WTC11 (cell line): ENCODE data around the gene NOPCHAP1.

Experiments
- ATF2 ChIP-seq: sonication (generic); formaldehyde crosslinking; IDR thresholded peaks from 2 replicates; pipeline ENCODE4 v1.8.1; 2022; ENCODE audit warnings: low read depth, missing genetic modification reagents, borderline replicate concordance
- E2F5 ChIP-seq: sonication (generic); formaldehyde crosslinking; IDR thresholded peaks from 2 replicates; pipeline ENCODE4 v1.8.1; 2022; ENCODE audit warnings: mild to moderate bottlenecking, moderate library complexity, missing genetic modification reagents
- FOXK1 ChIP-seq: sonication (generic); formaldehyde crosslinking; IDR thresholded peaks from 2 replicates; pipeline ENCODE4 v1.8.0; 2022; ENCODE audit warnings: mild to moderate bottlenecking, moderate library complexity, missing genetic modification reagents
- HMGA2 ChIP-seq: fragments of 250-450 bp; sonication (Bioruptor Pico); IDR thresholded peaks from 2 replicates; pipeline ENCODE4 v1.4.0; 2021; ENCODE audit warnings: mild to moderate bottlenecking, moderate library complexity
- MAX ChIP-seq: sonication (generic); formaldehyde crosslinking; IDR thresholded peaks from 2 replicates; pipeline ENCODE4 v1.8.0; 2022; ENCODE audit warnings: mild to moderate bottlenecking, missing genetic modification reagents
- NR3C1 ChIP-seq: sonication (generic); formaldehyde crosslinking; conservative IDR thresholded peaks from 2 replicates; pipeline ENCODE4 v1.8.1; 2023; ENCODE audit warnings: low read depth, mild to moderate bottlenecking, missing genetic modification reagents
- TEAD4 ChIP-seq: sonication (generic); formaldehyde crosslinking; IDR thresholded peaks from 2 replicates; pipeline ENCODE4 v1.8.0; 2022; ENCODE audit warnings: mild to moderate bottlenecking, missing genetic modification reagents
- TF ChIP-seq, protein P1 (sequence below): fragments of 200-600 bp; IDR thresholded peaks from 2 replicates; pipeline ENCODE4 v1.8.0; 2022; ENCODE audit warnings: antibody characterized with exemption
- TF ChIP-seq, protein P2 (sequence below): sonication (generic); formaldehyde crosslinking; IDR thresholded peaks from 2 replicates; pipeline ENCODE4 v1.8.0; 2022; ENCODE audit warnings: missing genetic modification reagents

DNA sequence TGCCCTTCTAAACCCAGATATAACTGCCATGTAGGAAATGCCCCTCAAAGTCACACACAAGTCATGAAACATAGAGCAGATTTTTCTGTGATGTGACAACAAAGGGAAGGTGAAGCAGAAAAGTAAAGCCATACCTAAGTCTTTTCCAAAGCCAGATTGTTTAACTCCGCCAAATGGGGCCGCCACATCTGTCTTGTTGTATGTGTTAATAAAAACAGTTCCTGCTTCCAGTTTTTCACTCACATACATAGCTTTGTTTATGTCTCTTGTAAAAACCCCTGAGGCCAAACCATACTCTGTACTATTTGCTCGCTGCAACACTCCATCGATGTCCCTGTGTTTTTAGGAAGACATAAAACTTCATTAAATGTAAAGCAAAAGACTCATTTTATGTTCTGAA lies 40.3 kb downstream of the NOPCHAP1 start:
- no peak for TF ChIP-seq ATF2 (CRISPR knock-in tag)
- no peak for TF ChIP-seq TEAD4 (CRISPR knock-in tag)
- TF ChIP-seq, protein P1, sequence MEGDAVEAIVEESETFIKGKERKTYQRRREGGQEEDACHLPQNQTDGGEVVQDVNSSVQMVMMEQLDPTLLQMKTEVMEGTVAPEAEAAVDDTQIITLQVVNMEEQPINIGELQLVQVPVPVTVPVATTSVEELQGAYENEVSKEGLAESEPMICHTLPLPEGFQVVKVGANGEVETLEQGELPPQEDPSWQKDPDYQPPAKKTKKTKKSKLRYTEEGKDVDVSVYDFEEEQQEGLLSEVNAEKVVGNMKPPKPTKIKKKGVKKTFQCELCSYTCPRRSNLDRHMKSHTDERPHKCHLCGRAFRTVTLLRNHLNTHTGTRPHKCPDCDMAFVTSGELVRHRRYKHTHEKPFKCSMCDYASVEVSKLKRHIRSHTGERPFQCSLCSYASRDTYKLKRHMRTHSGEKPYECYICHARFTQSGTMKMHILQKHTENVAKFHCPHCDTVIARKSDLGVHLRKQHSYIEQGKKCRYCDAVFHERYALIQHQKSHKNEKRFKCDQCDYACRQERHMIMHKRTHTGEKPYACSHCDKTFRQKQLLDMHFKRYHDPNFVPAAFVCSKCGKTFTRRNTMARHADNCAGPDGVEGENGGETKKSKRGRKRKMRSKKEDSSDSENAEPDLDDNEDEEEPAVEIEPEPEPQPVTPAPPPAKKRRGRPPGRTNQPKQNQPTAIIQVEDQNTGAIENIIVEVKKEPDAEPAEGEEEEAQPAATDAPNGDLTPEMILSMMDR = no peak
- TF ChIP-seq MAX = no peak
- TF ChIP-seq FOXK1 = no peak
- TF ChIP-seq, protein P2, sequence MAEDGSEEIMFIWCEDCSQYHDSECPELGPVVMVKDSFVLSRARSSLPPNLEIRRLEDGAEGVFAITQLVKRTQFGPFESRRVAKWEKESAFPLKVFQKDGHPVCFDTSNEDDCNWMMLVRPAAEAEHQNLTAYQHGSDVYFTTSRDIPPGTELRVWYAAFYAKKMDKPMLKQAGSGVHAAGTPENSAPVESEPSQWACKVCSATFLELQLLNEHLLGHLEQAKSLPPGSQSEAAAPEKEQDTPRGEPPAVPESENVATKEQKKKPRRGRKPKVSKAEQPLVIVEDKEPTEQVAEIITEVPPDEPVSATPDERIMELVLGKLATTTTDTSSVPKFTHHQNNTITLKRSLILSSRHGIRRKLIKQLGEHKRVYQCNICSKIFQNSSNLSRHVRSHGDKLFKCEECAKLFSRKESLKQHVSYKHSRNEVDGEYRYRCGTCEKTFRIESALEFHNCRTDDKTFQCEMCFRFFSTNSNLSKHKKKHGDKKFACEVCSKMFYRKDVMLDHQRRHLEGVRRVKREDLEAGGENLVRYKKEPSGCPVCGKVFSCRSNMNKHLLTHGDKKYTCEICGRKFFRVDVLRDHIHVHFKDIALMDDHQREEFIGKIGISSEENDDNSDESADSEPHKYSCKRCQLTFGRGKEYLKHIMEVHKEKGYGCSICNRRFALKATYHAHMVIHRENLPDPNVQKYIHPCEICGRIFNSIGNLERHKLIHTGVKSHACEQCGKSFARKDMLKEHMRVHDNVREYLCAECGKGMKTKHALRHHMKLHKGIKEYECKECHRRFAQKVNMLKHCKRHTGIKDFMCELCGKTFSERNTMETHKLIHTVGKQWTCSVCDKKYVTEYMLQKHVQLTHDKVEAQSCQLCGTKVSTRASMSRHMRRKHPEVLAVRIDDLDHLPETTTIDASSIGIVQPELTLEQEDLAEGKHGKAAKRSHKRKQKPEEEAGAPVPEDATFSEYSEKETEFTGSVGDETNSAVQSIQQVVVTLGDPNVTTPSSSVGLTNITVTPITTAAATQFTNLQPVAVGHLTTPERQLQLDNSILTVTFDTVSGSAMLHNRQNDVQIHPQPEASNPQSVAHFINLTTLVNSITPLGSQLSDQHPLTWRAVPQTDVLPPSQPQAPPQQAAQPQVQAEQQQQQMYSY (CRISPR knock-in tag) = no peak
- no peak for TF ChIP-seq HMGA2 (CRISPR knock-in tag)
- no peak for TF ChIP-seq E2F5 (CRISPR knock-in tag)
- no peak for TF ChIP-seq NR3C1 (CRISPR knock-in tag)
